ELF-1 (cell line): ENCODE measurements around the gene GTF2IRD1.
A peak's percentile ranks its signal among the peaks of the same experiment; 100 is the strongest.
"Not testable (repeated sequence)": the region's sequence is repeated elsewhere in the genome, so short reads cannot be mapped to it uniquely, and the experiment has no call there.

ENCODE experiments used
- DNase-seq: peaks from one replicate; pipeline ENCODE4 v3.0.0-alpha.2; 2016; ENCODE audit warnings: low read depth, low spot score

GTF2IRD1 gene

GRCh38 chr7:74466196-74466813 is 12.6 kb downstream of the GTF2IRD1 start:
- DNase-seq = no peak

DNA sequence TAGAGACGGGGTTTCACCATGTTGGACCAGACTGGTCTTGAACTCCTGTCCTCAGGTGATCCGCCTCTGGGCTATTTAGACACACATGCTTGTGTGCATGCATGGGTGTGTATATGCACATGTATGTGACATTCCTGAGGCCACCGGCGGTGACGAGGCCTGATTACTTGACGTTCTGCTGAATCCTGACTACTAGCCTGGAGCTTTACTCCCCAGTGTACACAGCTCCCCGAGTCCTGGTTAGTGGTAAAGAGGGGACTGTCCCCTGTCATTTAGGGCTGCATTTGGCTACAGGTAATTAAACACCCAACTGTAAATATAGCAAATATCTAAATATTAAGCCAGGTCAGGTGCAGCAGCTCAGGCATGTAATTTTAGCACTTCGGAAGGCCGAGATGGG is 14.2 kb downstream of the GTF2IRD1 start:
- DNase-seq = no peak

DNA sequence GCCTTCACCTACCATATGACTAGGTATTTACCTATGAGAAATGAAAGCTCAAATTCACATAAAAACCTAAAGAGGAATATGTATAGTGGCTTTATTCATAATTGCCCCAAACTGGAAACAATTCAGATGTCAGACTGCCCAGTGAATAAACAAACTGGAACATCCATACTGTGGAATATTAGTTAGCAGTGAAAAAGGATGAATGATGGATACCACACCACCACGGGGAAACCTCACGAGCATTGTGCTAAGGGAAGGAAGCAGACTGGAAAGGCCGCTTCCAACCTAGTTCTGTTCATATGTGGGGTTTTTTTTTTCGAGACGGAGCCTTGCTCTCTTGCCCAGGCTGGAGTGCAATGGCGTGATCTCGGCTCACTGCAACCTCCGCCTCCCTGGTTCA is 16.8 kb downstream of the GTF2IRD1 start:
- no peak for DNase-seq

GRCh38 chr7:74473116-74473515 is 19.4 kb downstream of the GTF2IRD1 start:
- no peak for DNase-seq

DNA sequence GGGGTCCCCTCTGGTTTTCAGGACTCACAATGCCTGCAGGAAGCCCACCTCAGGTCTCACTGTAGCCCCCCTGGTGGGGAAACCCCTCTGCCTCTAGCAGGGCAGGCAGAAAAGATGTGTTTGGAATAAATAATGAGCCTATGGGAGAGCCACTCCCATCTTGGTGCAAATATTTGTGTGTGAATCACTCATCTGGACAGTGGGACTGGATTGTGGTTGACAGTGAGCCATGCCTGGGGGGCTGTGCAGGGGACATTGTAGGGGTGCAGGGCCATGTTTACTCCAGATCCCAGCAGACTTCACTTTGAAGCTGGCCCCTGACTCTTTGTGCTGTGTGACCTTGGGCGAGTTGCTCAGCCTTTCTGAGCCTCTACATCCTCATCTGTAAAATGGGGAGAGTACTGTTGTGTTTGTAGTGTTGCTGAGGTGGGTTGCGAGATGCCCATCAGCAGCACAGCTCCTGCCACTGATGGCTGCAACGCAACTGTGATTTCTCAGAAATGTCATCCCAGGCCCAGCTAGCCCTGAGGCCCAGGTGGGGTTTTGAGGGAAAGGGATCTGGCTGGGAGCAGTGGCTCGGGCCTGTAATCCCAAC is 20.7 kb downstream of the GTF2IRD1 start:
- no peak for DNase-seq

- DNase-seq = no peak
Measured at GRCh38 chr7:74475243-74475986, 21.7 kb downstream of the GTF2IRD1 start.

GRCh38 chr7:74475987-74476350 is 22.3 kb downstream of the GTF2IRD1 start:
- DNase-seq = no peak

DNA sequence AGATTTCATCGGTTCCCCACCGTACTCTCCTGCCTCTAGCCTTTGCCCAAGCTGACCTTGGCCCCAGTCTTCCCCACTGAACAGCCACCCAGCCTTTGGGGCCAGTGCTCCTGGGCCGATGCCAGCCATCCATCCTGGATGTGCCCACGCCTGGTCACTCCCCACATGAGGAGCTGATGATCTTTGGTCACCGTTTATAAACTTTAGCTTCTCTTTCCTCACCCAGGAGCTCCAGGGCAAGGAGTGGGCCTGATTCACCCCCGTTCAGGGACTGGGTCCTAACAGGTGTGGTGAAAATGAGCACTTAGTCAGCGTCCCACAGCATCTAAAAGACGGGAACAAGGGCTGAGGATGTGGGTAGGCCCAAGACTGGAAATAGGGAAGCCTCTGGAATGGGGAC is 22.9 kb downstream of the GTF2IRD1 start:
- no peak for DNase-seq

GRCh38 chr7:74478671-74479065 is 25.0 kb downstream of the GTF2IRD1 start:
- no peak for DNase-seq

- DNase-seq = no peak
Measured at GRCh38 chr7:74479066-74479781, 25.5 kb downstream of the GTF2IRD1 start.

DNA sequence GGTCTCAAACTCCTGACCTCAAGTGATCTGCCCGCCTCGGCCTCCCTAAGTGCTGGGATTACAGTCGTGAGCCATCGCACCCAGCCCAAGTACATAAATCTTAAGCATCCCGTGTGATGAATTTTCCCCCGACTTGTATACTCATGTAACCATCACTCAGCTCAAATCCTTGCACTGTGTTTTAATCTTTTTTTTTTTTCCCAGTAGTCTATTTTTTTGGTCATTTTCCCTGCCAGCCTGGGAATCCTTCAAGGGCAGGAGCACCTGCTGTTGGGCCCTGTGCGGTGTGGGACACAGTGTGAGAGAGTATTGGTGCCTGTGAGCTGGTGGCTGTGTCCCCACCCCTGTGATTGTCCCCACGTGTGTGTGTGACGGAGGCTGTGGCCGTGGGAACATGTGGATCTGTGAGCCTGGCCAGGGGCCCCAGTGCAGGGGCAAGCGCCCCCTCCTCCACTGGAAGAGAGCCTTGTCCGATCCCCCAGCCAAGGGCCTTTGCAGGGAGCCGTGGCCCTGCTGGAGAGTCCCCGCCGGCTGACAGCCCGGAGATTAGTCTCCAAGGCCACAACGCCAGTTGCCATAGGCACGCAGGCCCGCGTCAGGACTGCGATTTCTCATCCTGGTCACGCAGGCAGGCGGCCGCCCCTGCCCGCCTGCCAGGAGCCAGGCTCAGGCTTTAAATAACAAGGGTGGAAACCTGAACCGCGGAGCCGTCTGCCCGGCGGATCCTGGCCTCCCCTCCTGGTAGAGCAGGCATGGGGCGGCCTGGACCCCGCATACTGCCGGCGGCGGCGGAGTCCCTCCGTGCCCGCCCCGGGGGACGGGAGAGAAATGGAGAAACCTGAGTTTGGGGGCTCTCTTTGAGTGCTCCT is 26.5 kb downstream of the GTF2IRD1 start:
- DNase-seq = peak; percentile 86

GRCh38 chr7:74480861-74481417 is 27.2 kb downstream of the GTF2IRD1 start:
- peak; percentile 42 for DNase-seq

DNA sequence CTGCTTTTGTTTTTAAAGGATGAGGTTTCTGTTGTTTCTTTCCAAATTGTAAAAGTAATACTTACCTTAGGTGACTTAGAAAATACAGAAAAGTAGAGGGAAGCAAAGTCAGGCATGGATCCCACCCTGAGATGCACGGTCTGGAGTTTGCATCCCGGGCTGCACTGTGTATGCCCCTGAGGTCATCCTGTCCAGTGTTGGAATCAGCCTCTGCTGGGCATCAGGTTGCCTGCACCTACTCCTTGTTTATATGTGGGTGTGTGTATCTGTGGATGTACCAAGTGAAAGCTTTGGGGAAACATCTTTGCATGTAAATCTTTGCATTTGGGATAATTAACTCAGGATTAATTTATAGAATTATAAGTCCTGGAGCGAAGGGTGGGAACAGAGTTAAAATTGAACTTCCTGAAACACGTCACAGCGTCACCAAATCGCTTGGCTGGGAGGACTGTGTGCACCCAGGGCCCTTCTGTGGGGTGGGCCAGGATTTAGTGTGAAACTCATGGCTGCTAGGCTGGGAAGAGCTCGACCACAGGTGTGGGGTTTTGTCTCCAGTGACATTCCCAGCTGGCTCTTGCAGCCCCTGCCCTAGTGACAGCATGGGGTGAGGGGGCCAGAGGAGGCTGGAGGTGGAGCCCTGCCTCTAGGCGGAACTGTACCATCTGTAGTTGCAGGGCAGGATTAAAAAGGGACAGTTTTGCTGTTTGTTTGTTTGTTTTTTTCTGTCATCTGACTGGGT is 27.9 kb downstream of the GTF2IRD1 start:
- DNase-seq = no peak

DNA sequence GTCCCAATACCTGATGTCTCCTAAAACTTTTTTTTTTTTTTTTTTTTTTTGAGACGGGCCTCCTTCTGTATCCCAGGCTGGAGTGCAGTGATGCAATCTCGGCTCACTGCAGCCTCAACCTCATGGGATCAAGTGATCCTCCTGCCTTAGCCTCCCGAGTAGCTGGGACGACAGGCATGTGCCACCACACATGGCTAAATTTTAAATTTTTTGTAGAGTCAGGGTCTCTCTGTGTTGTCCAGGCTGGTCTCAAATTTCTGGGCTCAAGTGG is 28.4 kb downstream of the GTF2IRD1 start:
- DNase-seq = no peak

- DNase-seq = no peak
Measured at GRCh38 chr7:74482629-74483401, 29.1 kb downstream of the GTF2IRD1 start.

DNA sequence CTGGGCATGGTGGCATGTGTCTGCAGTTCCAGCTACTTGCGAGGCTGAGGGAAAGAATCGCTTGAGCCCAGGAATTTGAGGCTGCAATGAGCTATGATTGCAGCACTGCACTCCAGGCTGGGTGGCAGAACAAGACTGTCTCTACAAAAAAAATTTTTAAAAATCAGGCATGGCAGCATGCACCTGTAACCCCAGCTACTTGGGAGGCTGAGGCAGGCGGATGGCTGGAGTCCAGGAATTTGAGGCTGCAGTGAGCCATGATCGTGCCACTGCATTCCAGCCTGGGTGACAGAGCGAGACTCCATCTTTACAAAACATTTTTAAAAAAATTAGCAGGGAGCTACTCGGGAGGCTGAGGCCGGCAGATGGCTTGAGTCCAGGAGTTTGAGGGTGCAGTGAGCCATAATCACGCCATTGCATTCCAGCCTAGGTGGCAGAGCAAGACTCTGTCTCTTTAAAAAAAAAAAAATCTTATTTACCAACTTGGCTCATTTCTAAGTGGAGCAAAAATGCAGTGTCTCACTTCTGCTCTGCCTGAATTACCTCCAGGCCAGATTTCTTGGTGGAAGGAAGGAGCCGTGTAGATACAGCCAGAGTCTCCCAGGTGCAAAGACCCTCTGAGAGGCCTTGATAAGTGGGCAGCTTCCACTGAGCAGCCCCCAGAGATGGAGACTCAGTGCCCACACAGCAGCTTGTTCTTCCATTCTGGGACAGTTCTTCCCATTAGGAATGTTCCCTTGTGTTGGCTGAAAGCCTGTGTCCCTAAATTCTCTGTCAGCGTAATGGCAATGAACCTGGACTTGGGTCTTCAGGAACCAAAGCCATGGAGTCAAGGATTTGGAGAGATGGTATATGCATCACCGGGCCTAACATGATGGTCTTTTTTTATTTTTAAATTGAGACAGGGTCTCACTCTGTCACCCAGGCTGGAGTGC is 30.0 kb downstream of the GTF2IRD1 start:
- DNase-seq = no peak

- DNase-seq = no peak
Measured at GRCh38 chr7:74485611-74486010, 31.9 kb downstream of the GTF2IRD1 start.

DNA sequence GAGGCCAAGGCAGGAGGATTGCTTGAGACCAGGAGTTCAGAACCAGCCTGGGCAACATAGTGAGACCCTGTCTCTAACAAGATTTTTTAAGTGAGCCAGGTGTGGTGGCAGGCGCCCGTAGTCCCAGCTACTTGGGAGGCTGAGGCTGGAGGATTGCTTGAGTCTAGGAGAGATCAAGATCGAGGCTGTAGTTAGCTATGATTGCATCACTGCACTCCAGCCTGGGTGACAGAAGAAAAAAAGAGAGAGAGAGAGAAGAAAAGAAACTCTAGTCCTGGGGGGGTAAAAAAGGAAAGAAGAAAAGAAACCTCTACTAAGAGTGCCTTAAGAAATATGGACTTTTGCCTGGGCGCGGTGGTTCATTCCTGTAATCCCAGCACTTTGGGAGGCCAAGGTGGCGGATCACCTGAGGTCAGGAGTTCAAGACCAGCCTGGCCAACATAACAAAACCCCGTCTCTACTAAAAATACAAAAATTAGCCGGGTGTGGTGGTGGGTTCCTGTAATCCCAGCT is 34.9 kb downstream of the GTF2IRD1 start:
- DNase-seq = not testable (repeated sequence)
